ENCODE measurements around the gene PRKCB.
"Not testable (repeated sequence)": the region's sequence is repeated elsewhere in the genome, so short reads cannot be mapped to it uniquely, and the experiment has no call there.

PRKCB gene

DNA sequence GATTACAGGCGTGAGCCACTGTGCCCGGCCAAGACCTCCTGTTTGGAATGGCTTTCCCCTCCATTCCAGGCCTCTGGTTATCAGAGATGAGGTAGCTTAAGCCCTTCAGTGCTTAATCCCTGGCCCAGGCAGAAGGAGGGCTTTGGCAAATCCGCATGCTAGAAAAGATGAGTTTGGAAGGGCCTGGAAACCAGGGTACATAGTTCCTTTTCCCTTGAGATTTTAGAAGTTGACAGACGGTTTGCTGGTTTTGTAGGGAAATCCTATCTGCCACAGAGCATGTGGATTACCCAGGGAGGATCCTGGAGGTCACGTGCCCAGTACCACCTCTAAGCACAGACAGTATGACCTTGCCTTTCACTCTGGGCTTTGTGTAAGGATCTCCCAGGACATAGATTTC is 305.7 kb downstream of the PRKCB start:
- no peak for DNase-seq

DNA sequence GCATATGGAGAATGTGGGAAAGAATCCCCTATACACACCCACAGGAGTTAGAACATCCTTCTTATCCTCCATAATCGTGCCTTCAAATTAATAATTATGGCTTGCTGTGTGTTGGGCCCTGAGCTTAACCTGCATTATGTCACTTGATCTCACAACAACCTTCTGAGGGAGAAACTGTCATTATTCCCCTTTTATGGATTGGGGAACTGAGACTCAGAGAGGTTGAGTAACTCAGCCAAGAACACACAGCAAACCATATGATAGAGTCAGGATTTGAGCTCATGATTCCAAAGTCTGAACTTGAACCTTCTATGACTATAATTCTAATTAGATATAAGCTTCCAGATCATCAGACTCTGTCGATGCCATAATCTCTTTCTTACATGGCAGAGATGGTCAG is 306.1 kb downstream of the PRKCB start:
- DNase-seq: no peak

GRCh38 chr16:24145927-24146326 is 310.1 kb downstream of the PRKCB start:
- DNase-seq: no peak

DNA sequence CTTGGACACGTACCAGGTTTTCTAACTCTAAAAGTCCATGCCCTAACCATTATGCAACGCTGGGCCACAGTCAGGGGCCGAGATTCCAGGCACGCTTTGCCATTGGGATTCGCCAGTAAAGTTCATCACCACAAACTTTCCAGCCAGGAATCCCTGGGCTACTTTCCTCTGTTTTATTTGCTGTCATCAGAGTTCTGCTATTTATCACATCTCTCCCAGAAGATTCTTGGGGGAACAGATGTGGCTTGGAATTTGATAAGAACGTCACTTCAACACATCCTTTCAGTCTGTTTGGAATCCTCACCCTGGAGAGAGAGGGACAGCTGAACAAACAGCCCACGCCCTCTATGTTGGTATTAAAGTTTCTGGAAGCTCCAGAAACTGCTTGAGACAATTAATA is 310.7 kb downstream of the PRKCB start:
- no peak for DNase-seq

DNA sequence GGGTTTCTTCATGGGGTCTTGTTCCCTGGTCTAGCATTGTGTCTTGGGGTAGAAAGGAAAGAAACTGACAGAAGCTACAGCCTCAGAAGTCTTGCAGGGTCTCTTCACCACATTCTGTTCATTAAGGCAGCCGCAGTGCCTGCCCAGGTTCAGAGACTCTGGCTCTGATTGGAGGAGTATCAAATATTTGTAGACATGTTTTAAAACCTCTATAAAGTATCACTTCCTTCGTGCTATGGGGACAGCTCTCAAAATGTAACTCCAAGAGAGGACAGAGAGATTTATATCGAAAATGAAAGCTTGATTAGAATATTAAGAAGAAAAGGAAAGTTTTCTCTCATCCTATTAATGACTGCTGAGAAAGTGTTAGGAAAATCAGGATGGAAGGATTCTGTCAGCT is 313.3 kb downstream of the PRKCB start:
- no peak for DNase-seq

GRCh38 chr16:24150282-24150681 is 314.5 kb downstream of the PRKCB start:
- no peak for DNase-seq

GRCh38 chr16:24151482-24151939 is 315.7 kb downstream of the PRKCB start:
- peak; percentile 95 for DNase-seq

GRCh38 chr16:24152048-24152447 is 316.3 kb downstream of the PRKCB start:
- not testable (repeated sequence) for DNase-seq

DNA sequence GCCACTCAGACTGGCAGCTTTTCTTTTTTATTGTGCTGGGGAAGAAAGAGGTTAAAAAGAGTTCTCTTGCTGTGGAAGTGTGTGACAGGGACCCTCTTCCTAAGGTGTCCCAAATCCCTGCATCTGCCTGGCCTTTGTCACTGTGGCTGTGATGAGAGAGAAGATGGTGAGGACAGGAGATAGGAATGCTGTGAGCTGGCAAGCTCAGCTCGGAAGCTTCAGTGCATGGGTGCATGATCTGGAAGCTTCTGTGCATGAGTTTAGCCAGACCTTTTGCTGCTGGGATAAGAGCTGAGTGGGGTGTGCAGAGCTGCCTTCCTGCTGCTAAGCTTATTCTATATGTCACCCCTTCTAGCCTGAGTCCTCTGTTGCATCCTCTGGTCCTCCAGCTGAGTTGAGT is 317.0 kb downstream of the PRKCB start:
- DNase-seq: no peak

DNA sequence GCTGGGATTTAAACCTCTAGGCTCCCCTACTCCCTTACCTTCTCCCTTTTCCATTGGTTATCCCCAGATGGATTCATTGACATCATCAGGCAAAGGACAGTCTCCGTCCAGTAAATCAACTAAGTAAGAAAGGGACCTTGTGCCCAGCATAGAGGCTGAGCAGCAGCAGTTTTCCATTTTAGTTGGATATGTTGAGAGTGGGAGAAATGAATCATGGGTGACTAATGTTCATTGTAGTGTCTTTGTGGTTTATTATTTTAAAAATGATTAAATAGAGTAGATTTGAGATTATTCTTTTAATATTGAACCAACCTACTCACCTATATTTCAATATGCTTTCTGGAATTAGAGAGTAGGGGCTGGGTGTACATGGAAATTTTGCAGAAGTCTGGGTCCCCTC is 321.0 kb downstream of the PRKCB start:
- DNase-seq: no peak

GRCh38 chr16:24163935-24164334 is 328.2 kb downstream of the PRKCB start:
- DNase-seq: peak; percentile 35

- DNase-seq: no peak
Measured at GRCh38 chr16:24164416-24164815, 328.6 kb downstream of the PRKCB start.

GRCh38 chr16:24165273-24165672 is 329.5 kb downstream of the PRKCB start:
- DNase-seq: no peak

GRCh38 chr16:24166661-24167528 is 331.1 kb downstream of the PRKCB start:
- DNase-seq: peak; percentile 54

GRCh38 chr16:24168856-24169255 is 333.1 kb downstream of the PRKCB start:
- DNase-seq: no peak

DNA sequence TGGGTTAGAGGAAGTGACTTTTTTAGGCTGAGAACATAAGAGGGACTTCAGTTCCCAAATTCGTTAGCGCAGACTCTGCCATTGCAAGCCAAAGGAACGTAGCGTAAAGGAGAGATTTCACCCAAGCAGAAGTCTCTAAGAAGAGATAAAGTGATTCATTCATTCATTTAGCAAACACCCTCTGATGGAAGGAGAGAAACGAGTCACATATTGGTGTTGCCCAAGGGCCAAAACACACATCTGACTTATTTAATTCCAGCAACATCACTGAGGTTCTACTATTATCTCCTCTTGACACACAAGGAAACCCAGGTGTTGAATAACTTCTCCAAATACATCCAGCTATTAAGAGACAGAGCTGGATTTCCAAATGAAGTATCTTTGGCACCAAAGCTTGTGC is 334.6 kb downstream of the PRKCB start:
- no peak for DNase-seq

DNA sequence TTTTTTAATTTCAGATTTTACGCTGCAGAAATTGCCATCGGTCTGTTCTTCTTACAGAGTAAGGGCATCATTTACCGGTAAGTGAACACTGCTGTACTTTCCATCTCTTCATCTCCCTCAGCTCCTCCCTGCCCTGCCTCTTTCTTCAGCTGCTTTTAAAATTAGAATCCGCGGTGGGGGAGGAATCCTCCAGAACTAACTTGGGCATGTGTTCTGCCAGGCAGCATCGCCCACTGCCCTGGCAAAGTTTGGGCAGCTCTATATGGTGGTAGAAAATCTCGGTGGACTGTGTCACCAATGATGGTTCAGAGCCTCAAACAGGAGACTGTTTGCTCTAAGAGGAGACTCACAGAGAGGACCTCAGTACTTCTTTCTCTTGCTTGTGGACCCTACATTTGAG is 338.7 kb downstream of the PRKCB start:
- no peak for DNase-seq

- DNase-seq: no peak
Measured at GRCh38 chr16:24174957-24175356, 339.2 kb downstream of the PRKCB start.

DNA sequence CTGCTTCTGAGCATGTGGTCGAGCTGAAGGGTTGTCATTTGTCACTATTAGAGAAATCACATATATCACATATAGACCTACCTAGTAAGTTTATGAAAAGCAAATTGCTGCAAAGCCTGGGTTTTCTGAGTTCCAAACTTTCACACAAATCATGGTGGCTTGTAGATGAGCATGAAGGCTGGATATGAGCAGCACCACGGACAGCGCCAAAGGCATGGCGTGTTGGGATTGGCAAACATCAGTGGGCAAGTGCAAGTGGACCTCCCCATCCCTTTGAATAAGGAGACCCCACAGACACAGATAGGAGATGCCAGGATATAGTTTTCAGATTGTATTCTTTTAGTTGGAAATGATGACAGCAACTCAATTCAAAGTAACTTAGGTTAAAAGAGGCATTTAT is 342.7 kb downstream of the PRKCB start:
- no peak for DNase-seq

DNA sequence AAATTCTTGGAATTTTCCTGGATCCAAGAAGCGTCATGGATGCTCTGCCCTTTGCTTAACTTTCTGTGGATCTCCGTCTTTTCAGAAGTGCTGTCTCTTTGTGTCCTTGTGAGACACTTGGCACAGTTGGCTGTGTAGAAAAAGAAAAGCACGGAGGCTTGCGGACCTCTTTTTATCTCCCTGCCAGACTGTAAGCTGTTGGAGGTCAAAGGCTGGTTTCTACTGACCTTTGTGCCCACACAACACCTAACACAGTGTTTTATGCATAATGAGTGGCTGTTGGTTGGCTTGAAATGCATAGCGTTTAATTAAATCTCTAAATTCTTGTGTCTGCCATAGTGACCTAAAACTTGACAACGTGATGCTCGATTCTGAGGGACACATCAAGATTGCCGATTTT is 344.7 kb downstream of the PRKCB start:
- DNase-seq: no peak

DNA sequence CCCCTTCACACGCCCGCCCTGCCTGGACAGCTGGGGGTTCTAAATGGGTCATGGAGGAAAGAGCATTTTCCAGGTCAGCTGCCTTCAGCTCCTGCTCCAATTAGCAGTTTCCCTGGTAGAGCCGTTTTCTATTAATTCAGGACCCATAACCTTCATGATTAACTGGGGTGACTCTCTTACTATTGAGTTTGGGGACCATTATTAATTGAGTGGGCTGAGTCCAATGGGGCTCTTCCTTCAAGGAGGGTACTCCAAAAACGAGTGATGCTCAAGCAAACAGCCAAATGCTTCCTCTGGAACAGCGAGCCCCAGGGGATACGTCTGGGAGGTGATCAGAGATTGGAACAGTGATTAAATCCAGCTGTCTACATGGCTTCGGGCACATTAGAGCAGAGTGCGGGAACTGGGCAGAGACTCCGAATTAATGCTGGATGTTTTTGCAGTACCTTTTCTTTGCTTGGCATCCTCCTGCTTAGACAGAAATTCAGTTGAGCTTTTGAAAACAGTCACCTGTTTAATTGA is 352.3 kb downstream of the PRKCB start:
- no peak for DNase-seq

GRCh38 chr16:24188751-24189318 is 353.1 kb downstream of the PRKCB start:
- DNase-seq: no peak

GRCh38 chr16:24189941-24190340 is 354.2 kb downstream of the PRKCB start:
- no peak for DNase-seq

- DNase-seq: no peak
Measured at GRCh38 chr16:24191876-24192402, 356.2 kb downstream of the PRKCB start.

Data from NCI-H2029 treated with DMSO at 0.1 percent for 48 hours (cell line).